Activated naive CD4-positive, alpha-beta T cell treated with anti-CD3 and anti-CD28 coated beads, Interleukin-2, amount 50 U/mL, for 24 hours (primary cell): ENCODE data around the gene FRMD1.
"Not testable (repeated sequence)": the region's sequence is repeated elsewhere in the genome, so short reads cannot be mapped to it uniquely, and the experiment has no call there.

Experiments
- H3K27ac Mint-ChIP-seq: one replicate; pipeline ENCODE4 v1.8.0; 2021; ENCODE audit warnings: mild to moderate bottlenecking, mixed read lengths
- H3K27me3 Mint-ChIP-seq: one replicate; pipeline ENCODE4 v1.8.0; 2021; ENCODE audit warnings: mixed read lengths
- H3K36me3 Mint-ChIP-seq: one replicate; pipeline ENCODE4 v1.8.0; 2021; ENCODE audit warnings: mixed read lengths
- H3K4me1 Mint-ChIP-seq: one replicate; pipeline ENCODE4 v1.8.0; 2021; ENCODE audit warnings: mixed read lengths
- H3K4me3 Mint-ChIP-seq: one replicate; pipeline ENCODE4 v1.8.0; 2021; ENCODE audit warnings: mild to moderate bottlenecking, mixed read lengths
- H3K9me3 Mint-ChIP-seq: one replicate; pipeline ENCODE4 v1.8.0; 2021; ENCODE audit warnings: mixed read lengths

FRMD1 gene

DNA sequence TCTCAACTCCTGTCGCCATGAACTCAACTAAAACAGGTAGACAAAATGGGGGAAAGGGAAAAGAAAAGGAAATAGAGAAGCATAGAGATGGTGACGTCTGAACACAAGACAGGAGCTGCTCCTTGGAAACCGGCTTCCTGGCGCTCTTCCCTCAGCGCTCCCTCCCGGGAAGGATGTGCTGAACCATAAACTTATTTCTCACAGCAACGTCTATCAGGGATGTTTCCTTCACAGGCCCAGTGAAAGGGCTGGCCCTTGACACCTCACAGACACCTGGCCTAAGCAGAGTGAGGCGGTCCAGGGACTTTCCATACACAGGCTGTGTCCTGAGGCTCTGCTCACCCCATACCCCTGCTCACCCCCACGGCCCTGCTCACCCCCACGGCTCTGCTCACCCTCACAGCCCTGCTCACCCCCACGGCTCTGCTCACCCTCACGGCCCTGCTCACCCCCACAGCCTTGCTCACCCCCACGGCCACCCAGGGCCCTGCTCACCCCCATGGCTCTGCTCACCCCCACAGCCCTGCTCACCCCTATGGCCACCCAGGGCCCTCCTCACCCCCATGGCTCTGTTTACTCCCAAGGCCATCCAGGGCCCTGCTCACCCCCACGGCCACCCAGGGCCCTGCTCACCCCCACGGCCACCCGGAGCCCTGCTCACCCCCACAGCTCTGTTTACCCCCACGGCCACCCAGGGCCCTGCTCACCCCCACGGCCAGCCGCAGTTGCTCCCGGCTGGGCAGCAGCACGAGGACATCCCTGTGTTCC is 653 bp downstream of the FRMD1 start:
- H3K27me3 Mint-ChIP-seq: no peaks in the 10 kb centered on the region
- no peaks in the 10 kb centered on the region for H3K9me3 Mint-ChIP-seq
- H3K36me3 Mint-ChIP-seq: no peaks in the 10 kb centered on the region
- H3K4me3 Mint-ChIP-seq: no peak overlapping the region
- H3K27ac Mint-ChIP-seq: no peak overlapping the region
- H3K4me1 Mint-ChIP-seq: no peaks in the 10 kb centered on the region

DNA sequence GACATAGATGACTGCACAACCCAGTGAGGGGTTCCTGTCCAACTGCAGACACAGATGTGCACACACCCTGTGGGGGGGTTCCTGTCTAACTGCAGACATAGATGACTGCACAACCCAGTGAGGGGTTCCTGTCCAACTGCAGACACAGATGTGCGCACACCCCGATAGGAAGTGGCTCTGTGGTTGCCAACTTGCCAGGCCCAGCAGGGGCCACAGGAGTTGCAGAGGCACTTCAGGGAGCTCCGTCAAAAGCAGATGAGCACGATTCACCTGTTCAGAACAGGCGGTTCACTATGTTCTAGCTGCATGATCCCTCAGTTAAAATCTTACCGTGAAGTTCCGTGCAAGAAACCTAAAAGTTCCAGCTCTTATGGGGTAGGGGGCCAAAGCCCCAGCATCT is 1.6 kb downstream of the FRMD1 start:
- H3K4me1 Mint-ChIP-seq, H3K36me3 Mint-ChIP-seq, H3K9me3 Mint-ChIP-seq, H3K27ac Mint-ChIP-seq, H3K27me3 Mint-ChIP-seq, H3K4me3 Mint-ChIP-seq: not testable (repeated sequence)

DNA sequence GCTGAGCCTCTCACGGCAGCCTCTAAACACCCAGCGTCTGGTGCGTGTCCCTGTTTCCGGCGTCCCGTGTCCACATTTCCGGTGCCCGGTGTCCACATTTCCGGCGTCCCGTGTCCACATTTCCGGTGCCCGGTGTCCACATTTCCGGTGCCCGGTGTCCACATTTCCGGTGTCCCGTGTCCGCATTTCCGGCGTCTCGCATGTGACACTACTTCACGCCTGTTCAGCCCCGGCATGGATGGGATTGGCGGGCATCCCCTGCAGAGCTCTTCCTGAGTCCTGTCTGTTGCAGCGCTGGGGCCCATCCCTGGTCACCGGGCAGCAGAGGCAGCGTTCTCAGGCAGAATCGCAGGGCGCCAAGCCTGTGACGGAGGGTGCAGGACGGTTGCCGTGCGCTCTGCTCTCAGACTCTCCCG is 3.2 kb downstream of the FRMD1 start:
- H3K4me1 Mint-ChIP-seq: no peaks in the 10 kb centered on the region
- H3K36me3 Mint-ChIP-seq: no peaks in the 10 kb centered on the region
- no peaks in the 10 kb centered on the region for H3K27me3 Mint-ChIP-seq
- no peak overlapping the region for H3K27ac Mint-ChIP-seq
- no peaks in the 10 kb centered on the region for H3K9me3 Mint-ChIP-seq
- H3K4me3 Mint-ChIP-seq: no peak overlapping the region

DNA sequence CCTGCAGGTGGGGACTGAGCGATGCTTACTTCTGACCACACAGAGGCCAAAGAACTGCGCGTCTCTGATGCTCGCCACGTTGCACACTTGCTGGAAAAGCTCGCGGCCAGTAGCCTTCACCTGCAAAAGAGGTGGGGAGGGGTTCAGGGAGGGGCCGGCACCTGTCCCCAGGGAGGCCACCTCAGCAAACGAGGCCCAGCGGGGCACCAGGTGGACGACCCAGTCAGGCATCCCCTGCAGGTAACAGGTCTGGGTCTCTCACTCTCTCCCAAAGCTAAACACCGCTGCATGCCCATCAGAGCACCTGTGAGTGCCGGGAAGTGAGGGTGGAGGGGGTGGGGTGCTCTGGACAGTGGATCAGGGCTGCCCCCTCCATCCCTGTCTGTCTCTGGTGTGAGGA is 3.8 kb downstream of the FRMD1 start:
- H3K36me3 Mint-ChIP-seq: no peaks in the 10 kb centered on the region
- H3K9me3 Mint-ChIP-seq: no peaks in the 10 kb centered on the region
- H3K27me3 Mint-ChIP-seq: no peaks in the 10 kb centered on the region
- H3K4me3 Mint-ChIP-seq: no peak overlapping the region
- H3K4me1 Mint-ChIP-seq: no peaks in the 10 kb centered on the region
- no peak overlapping the region for H3K27ac Mint-ChIP-seq

DNA sequence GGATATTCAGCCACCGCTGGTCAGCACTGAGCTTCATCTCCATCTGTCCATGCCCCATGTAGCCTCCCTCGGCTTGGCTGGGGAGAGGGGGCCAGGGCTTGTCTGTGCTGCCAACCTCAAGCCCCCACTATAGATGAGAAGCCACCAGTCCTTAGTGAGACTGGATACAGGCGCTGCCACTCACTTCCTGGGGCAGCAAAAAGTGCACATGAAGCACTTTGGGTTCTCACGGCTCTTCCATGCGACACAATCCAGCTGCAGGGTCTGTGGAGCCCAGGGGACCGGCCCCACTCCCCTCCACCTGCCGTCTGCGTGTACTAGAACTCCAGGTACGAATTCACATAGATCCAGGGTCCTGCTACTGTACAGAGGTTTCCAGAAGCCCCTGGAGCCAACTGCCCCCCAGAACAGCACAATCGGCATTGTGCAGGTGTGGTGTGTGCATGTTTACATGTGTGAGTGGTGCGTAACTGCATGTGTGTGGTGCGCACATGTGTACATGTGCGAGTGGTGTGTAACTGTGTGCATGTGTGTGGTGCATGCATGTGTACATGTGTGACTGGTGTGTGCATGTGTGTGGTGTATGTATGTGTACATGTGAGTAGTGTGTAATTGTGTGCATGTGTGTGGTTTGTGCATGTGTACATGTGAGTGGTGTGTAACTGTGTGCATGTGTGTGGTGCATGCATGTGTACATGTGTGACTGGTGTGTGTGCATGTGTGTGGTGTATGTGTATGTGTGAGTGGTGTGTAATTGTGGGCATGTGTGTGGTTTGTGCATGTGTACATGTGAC is 4.9 kb downstream of the FRMD1 start:
- no peaks in the 10 kb centered on the region for H3K4me1 Mint-ChIP-seq
- no peaks in the 10 kb centered on the region for H3K9me3 Mint-ChIP-seq
- no peaks in the 10 kb centered on the region for H3K36me3 Mint-ChIP-seq
- no peaks in the 10 kb centered on the region for H3K27me3 Mint-ChIP-seq
- H3K27ac Mint-ChIP-seq: no peak overlapping the region
- no peak overlapping the region for H3K4me3 Mint-ChIP-seq

DNA sequence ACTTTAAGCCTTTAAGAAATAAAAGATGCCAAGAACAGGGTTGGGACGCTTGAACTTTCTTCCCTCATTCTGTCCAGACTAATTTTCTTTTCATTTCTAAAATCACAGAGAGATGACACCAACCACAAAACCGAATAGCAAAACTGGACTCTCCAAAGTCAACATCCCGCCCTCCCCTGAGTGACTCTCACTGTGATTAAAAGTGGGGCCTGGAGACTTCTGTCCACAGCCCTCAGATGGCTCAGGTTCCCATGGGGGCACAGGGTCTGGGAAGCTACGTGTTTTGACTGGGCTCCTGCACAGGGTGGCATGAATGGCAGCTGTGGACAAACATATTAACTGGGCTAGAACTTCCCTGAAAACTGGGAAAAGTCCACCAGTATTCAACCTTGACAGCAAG is 6.3 kb downstream of the FRMD1 start:
- Mint-ChIP-seq H3K36me3 (no peaks in the 10 kb centered on the region), H3K27me3 (no peaks in the 10 kb centered on the region), H3K4me1 (no peaks in the 10 kb centered on the region), H3K4me3 (no peak overlapping the region), H3K27ac (no peak overlapping the region), H3K9me3 (no peaks in the 10 kb centered on the region)

DNA sequence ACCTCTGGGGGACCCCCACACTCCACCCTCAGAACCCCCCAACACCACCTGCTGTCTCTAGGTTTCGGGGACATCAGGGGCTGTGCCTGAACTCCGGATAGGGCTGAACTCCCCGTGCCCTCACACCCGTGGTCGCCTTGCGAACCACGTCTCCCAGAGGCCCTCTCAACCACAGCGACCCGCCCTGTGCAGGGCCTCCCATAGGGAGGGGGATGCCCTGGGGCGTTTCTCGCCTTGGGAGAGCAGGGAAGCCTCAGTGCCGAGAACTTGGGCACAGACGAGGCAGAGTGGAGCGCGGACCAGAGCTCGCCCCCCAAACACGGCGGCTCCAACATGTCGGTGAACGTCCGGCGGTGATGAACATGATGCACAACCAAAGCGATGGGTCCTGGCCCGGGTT is 6.8 kb downstream of the FRMD1 start:
- H3K27me3 Mint-ChIP-seq: no peaks in the 10 kb centered on the region
- no peak overlapping the region for H3K4me3 Mint-ChIP-seq
- no peak overlapping the region for H3K27ac Mint-ChIP-seq
- no peaks in the 10 kb centered on the region for H3K9me3 Mint-ChIP-seq
- H3K4me1 Mint-ChIP-seq: no peaks in the 10 kb centered on the region
- no peaks in the 10 kb centered on the region for H3K36me3 Mint-ChIP-seq

DNA sequence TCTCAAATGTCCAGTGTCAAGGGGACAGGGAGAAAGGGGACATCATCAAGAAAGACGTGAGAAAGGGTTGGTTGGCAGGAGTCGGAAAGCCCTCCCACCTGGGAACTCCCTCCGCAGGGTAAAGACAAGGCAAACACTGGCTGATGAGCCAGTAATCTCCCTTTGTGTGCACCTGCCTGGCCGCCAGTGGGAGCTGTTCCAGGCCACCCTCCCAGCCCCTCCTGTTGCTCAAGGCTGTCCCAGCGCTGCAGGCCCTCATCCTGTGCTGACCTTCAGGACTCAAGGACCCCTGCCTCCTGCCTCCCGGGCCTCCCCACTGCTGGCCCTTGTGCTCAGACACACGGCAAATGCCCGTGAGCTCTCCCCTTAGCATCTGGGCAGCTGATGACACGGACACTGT is 7.4 kb downstream of the FRMD1 start:
- no peak overlapping the region for H3K27ac Mint-ChIP-seq
- no peaks in the 10 kb centered on the region for H3K9me3 Mint-ChIP-seq
- no peaks in the 10 kb centered on the region for H3K27me3 Mint-ChIP-seq
- H3K4me3 Mint-ChIP-seq: no peak overlapping the region
- no peaks in the 10 kb centered on the region for H3K36me3 Mint-ChIP-seq
- no peaks in the 10 kb centered on the region for H3K4me1 Mint-ChIP-seq

DNA sequence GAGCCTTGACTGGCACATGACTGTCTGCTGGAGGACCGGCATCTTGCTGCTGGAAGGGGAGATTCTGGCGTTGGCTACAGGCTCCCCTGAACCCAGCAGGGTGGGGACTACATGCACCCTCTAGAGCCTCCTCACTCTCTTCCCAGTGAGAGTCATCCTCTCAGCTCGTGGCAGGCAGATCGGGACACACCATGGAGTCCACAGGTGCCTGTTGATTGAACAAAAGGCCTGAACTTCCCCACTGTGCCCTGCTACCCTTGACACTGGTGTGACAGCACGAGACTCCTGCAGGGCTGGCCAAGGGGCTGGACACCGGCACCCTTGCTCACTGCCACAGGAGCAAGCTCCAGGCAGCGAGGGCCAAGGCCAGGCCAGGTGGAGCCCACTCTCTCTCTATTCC is 8.2 kb downstream of the FRMD1 start:
- H3K4me1 Mint-ChIP-seq: no peaks in the 10 kb centered on the region
- no peaks in the 10 kb centered on the region for H3K9me3 Mint-ChIP-seq
- H3K36me3 Mint-ChIP-seq: no peaks in the 10 kb centered on the region
- H3K27me3 Mint-ChIP-seq: no peaks in the 10 kb centered on the region
- H3K4me3 Mint-ChIP-seq: no peak overlapping the region
- no peak overlapping the region for H3K27ac Mint-ChIP-seq

DNA sequence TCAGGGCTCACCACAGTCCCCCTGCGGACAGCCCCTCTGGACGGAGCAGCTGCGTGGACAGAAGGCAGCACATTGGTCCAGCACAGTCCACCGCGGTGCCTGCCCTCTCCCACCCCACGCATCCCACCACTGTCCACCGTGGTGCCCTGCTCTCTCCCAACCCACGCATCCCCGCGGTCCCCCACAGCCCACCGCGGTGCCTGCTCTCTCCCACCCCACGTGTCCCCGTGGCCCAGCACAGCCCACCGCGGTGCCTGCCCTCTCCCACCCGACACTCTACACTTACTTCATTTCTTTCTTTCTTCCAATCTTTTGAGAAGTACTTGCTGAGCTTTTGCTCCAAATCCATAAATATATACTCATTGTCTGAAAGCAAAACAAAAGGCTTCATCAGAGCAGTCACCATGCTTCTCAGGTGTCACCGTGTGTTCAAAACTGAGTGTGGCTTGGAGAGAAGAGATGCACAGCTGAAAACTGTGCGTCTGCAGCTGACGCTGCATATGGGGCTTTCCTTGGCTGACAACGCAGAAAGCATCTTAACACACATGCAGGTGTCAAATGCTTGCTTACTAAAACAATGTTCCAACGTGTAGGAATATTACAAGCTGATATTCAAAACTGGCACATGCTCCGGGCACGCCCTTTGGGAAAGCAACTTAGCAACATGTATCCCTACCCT is 11.8 kb downstream of the FRMD1 start:
- Mint-ChIP-seq H3K27ac (no peak overlapping the region), H3K27me3 (no peaks in the 10 kb centered on the region), H3K4me3 (no peak overlapping the region), H3K36me3 (no peaks in the 10 kb centered on the region), H3K9me3 (no peaks in the 10 kb centered on the region), H3K4me1 (no peaks in the 10 kb centered on the region)

DNA sequence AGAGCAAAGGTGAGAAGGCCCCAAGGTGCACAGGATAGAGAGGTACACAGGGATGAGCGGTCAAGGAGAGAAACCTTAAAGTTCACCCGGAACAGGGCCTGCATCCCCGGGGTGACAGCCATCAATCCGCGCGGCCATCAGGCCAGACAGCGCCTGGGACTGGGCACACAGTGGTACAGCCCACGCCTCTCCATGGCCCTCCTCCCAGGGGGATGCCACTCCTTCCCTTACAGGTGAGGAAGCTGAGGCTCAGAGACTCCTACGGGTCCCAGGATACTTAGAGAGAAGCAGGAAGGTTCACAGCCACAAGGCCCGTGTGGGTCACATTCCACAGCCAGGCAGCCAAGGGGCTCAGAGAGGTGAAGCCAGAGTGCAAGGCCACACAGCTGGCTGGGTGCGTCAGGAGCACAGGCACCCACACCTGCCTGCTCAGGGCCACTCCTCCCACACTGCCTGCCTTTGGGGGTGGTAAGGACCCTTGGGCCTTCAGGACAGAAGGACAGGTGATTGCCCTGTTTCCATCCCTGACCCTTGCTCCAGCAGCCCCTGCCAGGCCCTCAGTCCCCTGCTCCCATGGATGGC is 14.7 kb downstream of the FRMD1 start:
- Mint-ChIP-seq H3K27ac (no peak overlapping the region), H3K27me3 (no peaks in the 10 kb centered on the region), H3K9me3 (no peaks in the 10 kb centered on the region), H3K36me3 (no peaks in the 10 kb centered on the region), H3K4me1 (no peaks in the 10 kb centered on the region), H3K4me3 (no peak overlapping the region)

DNA sequence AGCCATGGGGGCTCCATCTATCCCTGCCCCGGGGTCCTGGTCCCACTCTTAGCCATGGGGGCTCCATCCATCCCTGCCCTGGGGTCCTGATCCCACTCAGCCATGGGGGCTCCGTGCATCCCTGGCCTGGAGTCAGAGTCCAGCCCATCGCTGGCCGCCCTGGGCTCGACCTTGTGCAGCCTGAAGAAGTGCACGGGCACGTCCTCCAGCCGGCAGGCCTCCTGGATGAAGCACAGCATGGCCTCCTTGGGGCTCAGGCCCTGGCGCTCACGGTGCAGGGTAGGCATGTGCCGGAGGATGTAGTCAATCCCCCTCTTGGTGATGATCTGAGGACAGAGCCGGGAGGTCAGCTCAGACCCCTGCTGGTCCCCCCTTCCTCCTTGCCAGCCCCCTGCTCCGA is 15.6 kb downstream of the FRMD1 start:
- no peaks in the 10 kb centered on the region for H3K4me1 Mint-ChIP-seq
- H3K36me3 Mint-ChIP-seq: no peaks in the 10 kb centered on the region
- no peaks in the 10 kb centered on the region for H3K9me3 Mint-ChIP-seq
- H3K27me3 Mint-ChIP-seq: no peaks in the 10 kb centered on the region
- no peak overlapping the region for H3K4me3 Mint-ChIP-seq
- no peak overlapping the region for H3K27ac Mint-ChIP-seq

DNA sequence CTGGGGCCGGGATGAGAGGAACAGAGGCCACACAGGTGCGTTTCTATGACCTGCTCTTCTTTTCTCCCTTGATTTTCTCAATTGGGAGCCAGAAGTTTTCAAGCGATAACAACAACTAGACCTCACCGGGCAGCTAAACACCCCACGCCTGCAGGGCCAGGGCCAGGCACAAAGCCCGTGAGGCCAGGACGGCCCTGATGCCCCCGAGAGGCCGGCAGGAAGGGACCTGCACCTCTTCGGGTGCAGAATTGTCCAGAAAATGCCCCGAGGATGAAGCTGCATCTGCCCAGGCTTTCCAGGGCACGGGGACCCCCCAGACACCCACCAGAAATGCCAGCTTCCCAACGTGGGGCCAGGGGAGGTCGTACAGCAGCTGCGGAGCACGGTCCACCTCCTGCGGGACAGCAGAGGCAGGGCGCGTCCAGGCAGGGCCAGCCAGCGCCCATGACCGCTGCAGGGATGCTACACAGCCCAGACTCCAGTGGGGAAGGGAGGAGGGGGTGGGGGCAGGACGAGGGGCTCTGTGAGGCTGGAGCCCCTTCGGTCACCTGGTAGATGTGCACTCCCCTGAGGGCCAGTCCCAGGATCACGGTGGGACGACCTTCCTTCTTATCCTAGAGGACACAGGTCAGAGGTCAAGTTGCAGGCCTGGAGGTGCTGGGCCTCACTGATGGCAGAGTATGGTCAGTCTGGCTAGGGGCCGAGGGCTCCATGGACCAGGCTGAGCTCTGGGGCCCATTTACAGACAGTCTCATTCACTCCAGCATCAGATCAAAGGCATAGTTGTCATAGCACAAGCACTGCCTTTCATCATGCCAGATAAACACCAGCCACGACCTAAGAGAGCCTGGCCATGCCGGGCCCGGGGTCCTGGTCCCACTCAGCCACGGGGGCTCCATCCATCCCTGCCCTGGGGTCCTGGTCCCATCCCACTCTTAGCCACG is 16.4 kb downstream of the FRMD1 start:
- no peaks in the 10 kb centered on the region for H3K27me3 Mint-ChIP-seq
- no peaks in the 10 kb centered on the region for H3K36me3 Mint-ChIP-seq
- H3K4me1 Mint-ChIP-seq: no peaks in the 10 kb centered on the region
- H3K9me3 Mint-ChIP-seq: no peaks in the 10 kb centered on the region
- H3K4me3 Mint-ChIP-seq: no peak overlapping the region
- no peak overlapping the region for H3K27ac Mint-ChIP-seq

DNA sequence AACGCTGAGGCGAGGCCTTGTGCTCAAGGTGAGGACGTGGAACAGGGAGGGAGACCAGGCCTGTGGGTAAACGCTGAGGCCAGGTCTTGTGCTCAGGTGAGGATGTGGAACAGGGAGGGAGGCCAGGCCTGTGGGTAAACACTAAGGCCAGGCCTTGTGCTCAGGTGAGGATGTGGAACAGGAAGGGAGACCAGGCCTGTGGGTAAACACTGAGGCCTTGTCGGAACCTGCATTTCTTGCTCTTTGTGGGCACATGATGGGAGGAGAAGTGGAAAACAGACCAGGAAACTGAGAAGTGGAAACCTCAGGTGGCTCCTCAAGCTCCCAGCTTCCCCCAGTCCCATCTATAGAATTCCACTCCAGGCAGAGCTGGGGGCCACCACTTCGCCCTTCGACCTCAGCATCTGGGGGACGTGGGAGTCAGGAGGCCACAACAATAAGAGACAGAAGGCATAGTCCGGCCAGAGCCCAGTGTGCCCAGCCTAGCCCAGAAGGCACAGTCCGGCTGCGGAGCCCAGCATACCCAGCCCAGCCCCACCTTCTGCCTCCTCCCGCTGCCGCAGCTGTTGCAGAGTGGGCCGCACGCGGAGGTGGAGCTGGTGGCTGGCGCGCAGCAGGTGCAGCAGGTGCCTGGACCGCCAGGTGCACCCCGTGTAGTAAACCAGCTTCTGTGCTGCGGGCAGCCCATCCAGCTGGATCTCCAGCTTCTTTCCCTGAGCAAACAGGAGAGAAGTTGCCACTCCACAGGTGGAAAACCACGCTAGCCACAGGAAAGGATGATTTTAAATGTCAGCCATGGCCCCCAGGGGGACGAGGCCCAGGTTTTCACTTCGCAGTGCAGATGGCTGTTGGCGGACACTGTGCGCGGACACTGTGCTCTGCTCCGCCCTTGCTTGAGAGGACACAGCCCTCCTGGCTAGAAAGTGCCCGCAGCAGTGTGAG is 17.5 kb downstream of the FRMD1 start:
- Mint-ChIP-seq H3K9me3 (no peaks in the 10 kb centered on the region), H3K4me3 (no peak overlapping the region), H3K36me3 (no peaks in the 10 kb centered on the region), H3K27ac (no peak overlapping the region), H3K27me3 (no peaks in the 10 kb centered on the region), H3K4me1 (no peaks in the 10 kb centered on the region)
